ENCODE measurements around the gene MUC6. TPM values are rescaled to one million over a fixed set of nuclear protein-coding genes. Genes with fewer than 3 reads are reported as not detected.

MUC6 gene
- total and polyA plus RNA-seq, 3 experiments from 2014 or later: not detected

DNA sequence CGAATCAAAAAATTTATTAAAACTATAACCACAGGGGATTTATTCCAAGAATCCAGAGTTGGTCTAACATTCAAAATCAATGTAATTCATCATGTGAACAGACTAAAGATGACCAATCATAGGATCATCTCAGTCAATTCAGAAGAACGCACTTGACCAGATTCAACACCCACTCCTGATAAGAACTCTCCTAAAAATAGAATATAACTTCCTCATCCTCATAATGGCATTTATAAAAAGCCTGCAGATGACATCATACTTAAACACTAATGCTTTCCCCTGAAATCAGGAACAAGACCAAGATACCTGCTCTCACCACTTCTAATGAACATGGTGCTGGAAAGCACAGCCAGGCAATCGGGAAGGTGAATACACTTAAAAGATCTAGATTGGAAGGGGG is 27.6 kb upstream of the MUC6 start:
- no peaks in the 10 kb centered on the region for H3K36me3 Mint-ChIP-seq
- H3K9me3 ChIP-seq (ENCODE audit: low read length): no peaks in the 10 kb centered on the region
- DNase-seq: no peak
- CTCF ChIA-PET: no interaction called here
- H3K4me3 Mint-ChIP-seq: no peak overlapping the region
- no peaks in the 10 kb centered on the region for H3K4me1 Mint-ChIP-seq
- H3K4me3 ChIP-seq (ENCODE audit: low read length): no peak overlapping the region
- POLR2A ChIA-PET: no interaction called here
- peaks cover 8 to 33% of the 10 kb centered on the region in 2 donors for H3K27me3 Mint-ChIP-seq
- H3K27ac ChIP-seq (ENCODE audit: low read depth, low read length): no peak overlapping the region
- no peaks in the 10 kb centered on the region for H3K27me3 ChIP-seq (ENCODE audit: insufficient read depth, low read length, poor library complexity, severe bottlenecking)
- H3K36me3 ChIP-seq (ENCODE audit: insufficient read depth, low read length): no peaks in the 10 kb centered on the region
- peak overlapping the region in 1 of 8 donors; percentile 29 for H3K27ac Mint-ChIP-seq
- H3K9me3 Mint-ChIP-seq: peaks cover 0 to 5% (median 0%) of the 10 kb centered on the region in 5 donors
- H3K4me1 ChIP-seq (ENCODE audit: insufficient read depth, low read length): no peaks in the 10 kb centered on the region

GRCh38 chr11:1062075-1062820 is 25.7 kb upstream of the MUC6 start:
- H3K36me3 Mint-ChIP-seq: no peaks in the 10 kb centered on the region
- POLR2A ChIA-PET: no interaction called here
- H3K36me3 ChIP-seq (ENCODE audit: insufficient read depth, low read length): no peaks in the 10 kb centered on the region

GRCh38 chr11:1060852-1061616 is 24.5 kb upstream of the MUC6 start:
- ChIA-PET POLR2A (no interaction called here), CTCF (interaction anchor here (1.3 kb wide), 1 partner anchor 11 kb away, joined by 3 read pairs; no protein-coding TSS in a partner anchor)
- Histone ChIP-seq H3K9me3 (ENCODE audit: low read length) (no peaks in the 10 kb centered on the region), H3K4me1 (ENCODE audit: insufficient read depth, low read length) (no peaks in the 10 kb centered on the region), H3K4me3 (ENCODE audit: low read length) (no peak overlapping the region), H3K27me3 (ENCODE audit: insufficient read depth, low read length, poor library complexity, severe bottlenecking) (no peaks in the 10 kb centered on the region), H3K27ac (ENCODE audit: low read depth, low read length) (no peak overlapping the region), H3K36me3 (ENCODE audit: insufficient read depth, low read length) (no peaks in the 10 kb centered on the region)
- H3K4me1 Mint-ChIP-seq: no peaks in the 10 kb centered on the region
- peak in 1 of 5 donors; percentile 30 for DNase-seq
- peak overlapping the region in 1 of 8 donors; percentile 17 for H3K27ac Mint-ChIP-seq
- H3K27me3 Mint-ChIP-seq: peaks cover 8 to 46% of the 10 kb centered on the region in 2 donors
- no peaks in the 10 kb centered on the region for H3K36me3 Mint-ChIP-seq
- H3K9me3 Mint-ChIP-seq: peaks cover 0 to 5% (median 2%) of the 10 kb centered on the region in 5 donors
- peak overlapping the region in 1 of 7 donors; percentile 20 for H3K4me3 Mint-ChIP-seq

More at GRCh38 chr11:1062075-1062820, 25.7 kb upstream of the MUC6 start:
- Mint-ChIP-seq H3K27ac (no peak overlapping the region), H3K4me1 (no peaks in the 10 kb centered on the region), H3K9me3 (peaks cover 0 to 5% (median 2%) of the 10 kb centered on the region in 5 donors), H3K4me3 (no peak overlapping the region), H3K27me3 (peaks cover 8 to 43% of the 10 kb centered on the region in 2 donors)
- CTCF ChIA-PET: no interaction called here
- DNase-seq: peak in 1 of 5 donors; percentile 6
- H3K27ac ChIP-seq (ENCODE audit: low read depth, low read length): no peak overlapping the region
- no peaks in the 10 kb centered on the region for H3K27me3 ChIP-seq (ENCODE audit: insufficient read depth, low read length, poor library complexity, severe bottlenecking)
- no peaks in the 10 kb centered on the region for H3K4me1 ChIP-seq (ENCODE audit: insufficient read depth, low read length)
- no peaks in the 10 kb centered on the region for H3K9me3 ChIP-seq (ENCODE audit: low read length)
- H3K4me3 ChIP-seq (ENCODE audit: low read length): no peak overlapping the region

GRCh38 chr11:1060410-1060809 is 23.9 kb upstream of the MUC6 start:
- peak overlapping the region in 1 of 8 donors; percentile 17 for H3K27ac Mint-ChIP-seq
- Histone ChIP-seq H3K36me3 (ENCODE audit: insufficient read depth, low read length) (no peaks in the 10 kb centered on the region), H3K4me3 (ENCODE audit: low read length) (no peak overlapping the region), H3K27me3 (ENCODE audit: insufficient read depth, low read length, poor library complexity, severe bottlenecking) (no peaks in the 10 kb centered on the region), H3K4me1 (ENCODE audit: insufficient read depth, low read length) (no peaks in the 10 kb centered on the region), H3K9me3 (ENCODE audit: low read length) (no peaks in the 10 kb centered on the region), H3K27ac (ENCODE audit: low read depth, low read length) (no peak overlapping the region)
- CTCF ChIA-PET: interaction anchor here (1.3 kb wide), 1 partner anchor 10 kb away, joined by 3 read pairs; no protein-coding TSS in a partner anchor
- peaks cover 10 to 44% of the 10 kb centered on the region in 2 donors for H3K27me3 Mint-ChIP-seq
- H3K4me3 Mint-ChIP-seq: no peak overlapping the region
- POLR2A ChIA-PET: no interaction called here
- H3K4me1 Mint-ChIP-seq: no peaks in the 10 kb centered on the region
- peak in 2 of 5 donors; percentile 0 to 34 for DNase-seq
- no peaks in the 10 kb centered on the region for H3K36me3 Mint-ChIP-seq
- H3K9me3 Mint-ChIP-seq: peaks cover 0 to 5% (median 2%) of the 10 kb centered on the region in 5 donors

DNA sequence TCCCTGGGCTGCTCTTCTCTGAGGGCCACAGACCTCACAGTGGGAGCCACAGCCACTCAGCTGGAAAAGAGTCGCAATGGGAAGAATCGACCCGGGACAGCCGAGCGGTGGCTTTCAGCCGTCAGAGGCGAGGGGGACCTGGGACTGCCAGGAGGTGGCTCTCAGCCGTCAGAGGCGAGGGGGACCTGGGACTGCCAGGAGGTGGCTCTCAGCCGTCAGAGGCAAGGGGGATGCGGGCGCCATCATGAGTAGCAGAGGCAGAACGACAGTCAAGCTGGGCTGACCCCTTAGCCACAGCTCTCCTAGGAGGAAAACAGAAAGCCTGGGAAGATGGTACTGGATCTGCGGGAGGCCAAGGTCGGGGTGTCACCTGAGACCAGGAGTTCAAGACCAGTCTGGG is 23.2 kb upstream of the MUC6 start:
- peaks cover 0 to 5% (median 2%) of the 10 kb centered on the region in 5 donors for H3K9me3 Mint-ChIP-seq
- H3K4me1 Mint-ChIP-seq: no peaks in the 10 kb centered on the region
- peak in 1 of 5 donors; percentile 29 for DNase-seq
- H3K36me3 Mint-ChIP-seq: no peaks in the 10 kb centered on the region
- Histone ChIP-seq H3K27me3 (ENCODE audit: insufficient read depth, low read length, poor library complexity, severe bottlenecking) (no peaks in the 10 kb centered on the region), H3K4me3 (ENCODE audit: low read length) (no peak overlapping the region), H3K9me3 (ENCODE audit: low read length) (no peaks in the 10 kb centered on the region), H3K27ac (ENCODE audit: low read depth, low read length) (no peak overlapping the region), H3K36me3 (ENCODE audit: insufficient read depth, low read length) (no peaks in the 10 kb centered on the region), H3K4me1 (ENCODE audit: insufficient read depth, low read length) (no peaks in the 10 kb centered on the region)
- ChIA-PET CTCF (no interaction called here), POLR2A (no interaction called here)
- no peak overlapping the region for H3K27ac Mint-ChIP-seq
- peaks cover 10 to 45% of the 10 kb centered on the region in 2 donors for H3K27me3 Mint-ChIP-seq
- no peak overlapping the region for H3K4me3 Mint-ChIP-seq

- H3K4me1 ChIP-seq (ENCODE audit: insufficient read depth, low read length): no peaks in the 10 kb centered on the region
- Mint-ChIP-seq H3K4me3 (no peak overlapping the region), H3K27me3 (peaks cover 9 to 36% of the 10 kb centered on the region in 2 donors), H3K9me3 (peaks cover 0 to 5% (median 2%) of the 10 kb centered on the region in 5 donors), H3K36me3 (no peaks in the 10 kb centered on the region), H3K4me1 (no peaks in the 10 kb centered on the region), H3K27ac (peak overlapping the region in 1 of 8 donors; percentile 13)
- H3K9me3 ChIP-seq (ENCODE audit: low read length): no peaks in the 10 kb centered on the region
- ChIA-PET CTCF (no interaction called here), POLR2A (no interaction called here)
- H3K27ac ChIP-seq (ENCODE audit: low read depth, low read length): no peak overlapping the region
- H3K27me3 ChIP-seq (ENCODE audit: insufficient read depth, low read length, poor library complexity, severe bottlenecking): no peaks in the 10 kb centered on the region
- no peaks in the 10 kb centered on the region for H3K36me3 ChIP-seq (ENCODE audit: insufficient read depth, low read length)
- peak in 1 of 5 donors; percentile 8 for DNase-seq
- H3K4me3 ChIP-seq (ENCODE audit: low read length): no peak overlapping the region
Observed at GRCh38 chr11:1057806-1058205, 21.3 kb upstream of the MUC6 start.

- Mint-ChIP-seq H3K36me3 (no peaks in the 10 kb centered on the region), H3K9me3 (peaks cover 0 to 2% (median 0%) of the 10 kb centered on the region in 5 donors), H3K27ac (no peak overlapping the region), H3K4me1 (no peaks in the 10 kb centered on the region), H3K4me3 (no peak overlapping the region), H3K27me3 (peaks cover 4 to 21% of the 10 kb centered on the region in 2 donors)
- H3K4me3 ChIP-seq (ENCODE audit: low read length): no peak overlapping the region
- no peaks in the 10 kb centered on the region for H3K36me3 ChIP-seq (ENCODE audit: insufficient read depth, low read length)
- no peak overlapping the region for H3K27ac ChIP-seq (ENCODE audit: low read depth, low read length)
- no peaks in the 10 kb centered on the region for H3K9me3 ChIP-seq (ENCODE audit: low read length)
- H3K4me1 ChIP-seq (ENCODE audit: insufficient read depth, low read length): peaks cover 2% of the 10 kb centered on the region
- ChIA-PET POLR2A (no interaction called here), CTCF (no interaction called here)
- no peaks in the 10 kb centered on the region for H3K27me3 ChIP-seq (ENCODE audit: insufficient read depth, low read length, poor library complexity, severe bottlenecking)
- DNase-seq: peak in 1 of 5 donors; percentile 38
Observed at GRCh38 chr11:1055990-1056771, 19.7 kb upstream of the MUC6 start.

Data from CD8-positive, alpha-beta memory T cell (primary cell).